Activated B cell treated with CpG ODN at 0.5 μM for 24 hours (primary cell): ENCODE data around the gene DNAH2. TPM values are rescaled to one million over a fixed set of nuclear protein-coding genes. Genes with fewer than 3 reads are reported as not detected.

ENCODE experiments used
- ATAC-seq: fragments of 200-7000 bp; cut with Tn5 transposase; one replicate; pipeline ENCODE4 v1.10.0; 2021; ENCODE audit warnings: low read depth, mild to moderate bottlenecking, moderate library complexity
- CTCF ChIA-PET: fragments of 350-600 bp; sonication (Branson Sonifier 250); formaldehyde crosslinking; loops from one replicate; lab custom pipeline; 2021; ENCODE audit warnings: antibody characterized with exemption; lab: Charles Lee
- POLR2A ChIA-PET: fragments of 350-600 bp; sonication (Branson Sonifier 250); formaldehyde crosslinking; loops from one replicate; lab custom pipeline; 2021; ENCODE audit warnings: antibody characterized with exemption; lab: Charles Lee
- DNase-seq: peaks from one replicate; pipeline ENCODE4 v3.0.0; 2022
- H3K27ac Mint-ChIP-seq: one replicate; pipeline ENCODE4 v1.8.0; 2020; ENCODE audit warnings: mixed read lengths
- H3K27me3 Mint-ChIP-seq: one replicate; pipeline ENCODE4 v1.8.0; 2021; ENCODE audit warnings: mixed read lengths
- H3K36me3 Mint-ChIP-seq: one replicate; pipeline ENCODE4 v1.8.0; 2021; ENCODE audit warnings: low read depth, mixed read lengths
- H3K4me1 Mint-ChIP-seq: one replicate; pipeline ENCODE4 v1.8.0; 2021; ENCODE audit warnings: mixed read lengths
- H3K4me3 Mint-ChIP-seq: one replicate; pipeline ENCODE4 v1.8.0; 2020; ENCODE audit warnings: mild to moderate bottlenecking, mixed read lengths
- H3K9me3 Mint-ChIP-seq: one replicate; pipeline ENCODE4 v1.8.0; 2020; ENCODE audit warnings: mixed read lengths
- CTCF ChIP-seq: fragments of 200-600 bp; IDR thresholded peaks from one replicate; pipeline ENCODE4 v1.8.0; 2022; ENCODE audit warnings: antibody characterized with exemption, mild to moderate bottlenecking
- intact Hi-C: fragments of 100-400 bp; cut with micrococcal nuclease; formaldehyde crosslinking; loops from one replicate; pipeline ENCODE4 v1.15.1; 2024
- total RNA-seq: library from RNA; stranded (reverse); gene quantifications from 2 replicates; pipeline ENCODE4 v1.2.3, GENCODE V29; 2022

The DNAH2 gene
- total RNA-seq, 1 donor from 2014 or later = not detected

GRCh38 chr17:7729816-7730215 is 12.3 kb downstream of the DNAH2 start:
- ChIA-PET POLR2A (interaction anchor here (0.7 to 1.2 kb wide), 2 partner anchors 42 to 492 kb away, joined by 3 to 5 read pairs; partner anchors contain the start of gene TP53), CTCF (no interaction called here)
- H3K4me1 Mint-ChIP-seq = peaks cover 8% of the 10 kb centered on the region
- H3K27ac Mint-ChIP-seq = no peak overlapping the region
- intact Hi-C loops = no loop called here
- H3K36me3 Mint-ChIP-seq = no peaks in the 10 kb centered on the region
- DNase-seq (no peak), ATAC-seq (no peak)
- no peaks in the 10 kb centered on the region for H3K9me3 Mint-ChIP-seq
- no peak for TF ChIP-seq CTCF
- H3K27me3 Mint-ChIP-seq = peaks cover 12% of the 10 kb centered on the region
- H3K4me3 Mint-ChIP-seq = no peak overlapping the region

GRCh38 chr17:7732981-7733539 is 15.5 kb downstream of the DNAH2 start:
- H3K4me3 Mint-ChIP-seq = no peak overlapping the region
- intact Hi-C loops = no loop called here
- no peak for DNase-seq
- TF ChIP-seq CTCF = no peak
- no peak for ATAC-seq
- H3K9me3 Mint-ChIP-seq = no peaks in the 10 kb centered on the region
- POLR2A ChIA-PET = no interaction called here
- CTCF ChIA-PET = no interaction called here
- no peaks in the 10 kb centered on the region for H3K36me3 Mint-ChIP-seq
- H3K27ac Mint-ChIP-seq = no peak overlapping the region
- peaks cover 8% of the 10 kb centered on the region for H3K4me1 Mint-ChIP-seq
- peaks cover 10% of the 10 kb centered on the region for H3K27me3 Mint-ChIP-seq

GRCh38 chr17:7737601-7738000 is 20.1 kb downstream of the DNAH2 start:
- no peak for TF ChIP-seq CTCF
- CTCF ChIA-PET = no interaction called here
- POLR2A ChIA-PET = no interaction called here
- DNase-seq = no peak
- intact Hi-C loops = no loop called here
- Mint-ChIP-seq H3K4me3 (no peak overlapping the region), H3K27ac (no peak overlapping the region), H3K36me3 (no peaks in the 10 kb centered on the region), H3K4me1 (no peaks in the 10 kb centered on the region), H3K27me3 (peaks cover 22% of the 10 kb centered on the region), H3K9me3 (no peaks in the 10 kb centered on the region)
- no peak for ATAC-seq

- Mint-ChIP-seq H3K27ac (no peak overlapping the region), H3K4me1 (no peaks in the 10 kb centered on the region), H3K9me3 (no peaks in the 10 kb centered on the region), H3K4me3 (no peak overlapping the region), H3K27me3 (peaks cover 20% of the 10 kb centered on the region), H3K36me3 (no peaks in the 10 kb centered on the region)
- CTCF ChIA-PET = no interaction called here
- ATAC-seq (no peak), DNase-seq (no peak)
- TF ChIP-seq CTCF = no peak
- POLR2A ChIA-PET = no interaction called here
- intact Hi-C loops = no loop called here
Observed at GRCh38 chr17:7739746-7740145, 22.2 kb downstream of the DNAH2 start.

GRCh38 chr17:7740481-7741001 is 23.0 kb downstream of the DNAH2 start:
- CTCF ChIA-PET = no interaction called here
- no peak overlapping the region for H3K4me3 Mint-ChIP-seq
- H3K4me1 Mint-ChIP-seq = no peaks in the 10 kb centered on the region
- TF ChIP-seq CTCF = no peak
- ATAC-seq (no peak), DNase-seq (no peak)
- H3K9me3 Mint-ChIP-seq = no peaks in the 10 kb centered on the region
- no peak overlapping the region for H3K27ac Mint-ChIP-seq
- POLR2A ChIA-PET = no interaction called here
- intact Hi-C loops = no loop called here
- no peaks in the 10 kb centered on the region for H3K36me3 Mint-ChIP-seq
- H3K27me3 Mint-ChIP-seq = peaks cover 20% of the 10 kb centered on the region
